ENCODE results near the gene KLHL40. TPM values are rescaled to one million over a fixed set of nuclear protein-coding genes. Genes with fewer than 3 reads are reported as not detected.

The KLHL40 gene
- total RNA-seq, 1 donor from 2014 or later = not detected

DNA sequence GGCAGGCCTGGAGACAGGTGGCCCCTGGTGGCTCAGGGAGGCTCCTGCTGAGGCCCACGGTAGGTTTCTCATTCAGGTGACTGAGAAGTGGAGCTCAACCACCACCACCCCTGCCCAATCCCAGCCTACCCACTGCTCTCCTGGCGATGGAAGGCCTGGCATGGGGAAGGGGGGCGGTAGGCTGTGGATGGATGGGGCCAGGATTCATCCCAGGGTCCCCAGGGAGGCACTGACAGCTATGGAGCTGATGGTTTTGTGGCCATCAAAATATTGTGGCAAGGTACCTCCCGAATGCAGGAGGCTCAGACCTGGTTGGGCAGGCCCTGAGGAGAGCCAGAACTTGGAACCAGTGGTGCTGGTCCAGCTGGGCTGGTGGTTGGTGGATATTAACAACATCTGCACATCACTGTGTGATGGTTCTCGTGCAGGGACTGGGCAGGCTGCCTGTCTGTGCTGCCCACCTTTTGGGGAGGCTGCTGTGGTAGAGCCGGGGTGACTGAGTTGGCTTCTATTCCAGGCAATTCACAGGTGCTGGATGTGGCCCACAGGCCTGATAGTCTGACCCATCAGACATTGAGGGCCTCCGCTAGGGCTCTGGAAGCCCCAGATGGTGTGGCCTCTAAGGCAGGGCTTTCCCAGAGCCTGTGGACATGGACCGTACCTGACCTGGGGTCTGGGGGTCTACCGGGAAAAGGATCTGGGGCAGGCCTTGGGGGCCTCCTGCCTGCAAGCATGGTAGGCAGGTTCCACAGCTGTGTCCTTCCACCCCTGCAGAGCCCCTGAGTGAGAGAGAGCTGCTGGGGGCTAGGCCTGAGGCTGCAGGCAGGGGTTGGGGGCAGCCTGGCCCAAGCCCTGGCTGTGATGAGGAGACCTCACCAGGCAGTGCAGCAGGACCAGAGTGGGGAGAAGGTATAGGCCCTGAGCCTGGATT lies 28.4 kb upstream of the KLHL40 start:
- DNase-seq (ENCODE audit: low read depth) = no peak

DNA sequence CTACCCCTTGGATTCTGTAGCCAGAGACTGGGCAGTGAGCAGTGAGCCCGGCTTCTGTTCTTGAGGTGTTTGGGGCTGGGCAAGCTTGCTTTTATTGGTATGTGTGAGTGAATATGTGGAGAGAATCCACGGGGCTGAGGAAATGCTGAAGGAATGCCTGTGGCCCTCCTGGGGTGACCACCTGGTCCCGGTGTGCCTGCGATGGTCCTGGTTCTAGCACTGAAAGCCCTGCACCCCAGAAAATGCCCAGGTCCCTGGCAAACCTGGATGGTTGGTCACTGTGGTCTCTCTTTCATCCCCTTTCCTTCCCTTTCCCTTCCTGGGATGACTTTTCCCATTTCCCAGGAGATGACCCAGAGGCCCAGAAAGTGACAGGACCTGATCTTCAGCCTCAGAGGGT lies 27.7 kb upstream of the KLHL40 start:
- no peak for DNase-seq (ENCODE audit: low read depth)

DNA sequence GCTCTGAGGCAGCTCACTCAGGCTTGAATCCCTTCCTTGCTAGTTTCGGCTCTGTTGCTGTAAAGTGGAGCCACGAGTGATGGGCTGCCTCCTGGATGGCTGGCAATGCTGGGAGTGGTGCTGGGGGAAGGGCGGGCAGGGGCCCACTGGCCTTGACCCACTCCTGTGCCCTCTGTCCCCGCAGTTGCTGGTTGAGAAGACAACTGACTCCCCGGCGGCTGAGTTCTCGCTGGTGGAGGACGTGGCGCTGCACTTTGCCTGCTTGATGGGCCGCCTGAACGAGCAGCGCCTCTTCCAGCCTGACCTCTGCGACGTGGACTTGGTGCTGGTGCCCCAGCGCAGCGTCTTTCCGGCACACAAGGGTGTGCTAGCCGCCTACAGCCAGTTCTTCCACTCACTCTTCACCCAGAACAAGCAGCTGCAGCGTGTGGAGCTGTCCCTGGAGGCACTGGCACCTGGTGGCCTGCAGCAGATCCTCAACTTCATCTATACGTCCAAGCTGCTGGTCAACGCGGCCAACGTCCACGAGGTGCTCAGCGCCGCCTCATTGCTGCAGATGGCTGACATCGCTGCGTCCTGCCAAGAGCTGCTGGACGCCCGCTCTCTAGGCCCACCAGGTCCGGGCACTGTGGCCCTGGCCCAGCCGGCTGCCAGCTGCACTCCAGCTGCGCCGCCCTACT lies 27.1 kb upstream of the KLHL40 start:
- no peak for DNase-seq (ENCODE audit: low read depth)

DNA sequence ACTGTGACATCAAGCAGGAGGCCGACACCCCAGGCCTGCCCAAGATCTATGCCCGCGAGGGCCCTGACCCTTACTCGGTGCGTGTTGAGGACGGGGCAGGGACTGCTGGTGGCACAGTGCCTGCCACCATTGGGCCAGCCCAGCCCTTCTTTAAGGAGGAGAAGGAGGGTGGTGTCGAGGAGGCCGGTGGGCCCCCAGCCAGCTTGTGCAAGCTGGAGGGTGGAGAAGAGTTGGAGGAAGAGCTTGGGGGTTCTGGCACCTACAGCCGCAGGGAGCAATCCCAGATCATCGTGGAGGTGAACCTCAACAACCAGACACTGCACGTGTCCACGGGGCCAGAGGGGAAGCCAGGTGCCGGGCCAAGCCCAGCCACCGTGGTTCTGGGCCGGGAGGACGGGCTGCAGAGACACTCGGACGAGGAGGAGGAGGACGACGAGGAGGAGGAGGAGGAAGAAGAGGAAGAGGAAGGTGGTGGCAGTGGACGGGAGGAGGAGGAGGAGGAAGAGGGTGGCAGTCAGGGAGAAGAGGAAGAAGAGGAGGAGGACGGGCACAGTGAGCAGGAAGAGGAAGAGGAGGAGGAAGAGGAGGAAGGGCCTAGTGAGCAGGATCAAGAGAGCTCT lies 26.5 kb upstream of the KLHL40 start:
- DNase-seq (ENCODE audit: low read depth) = no peak

DNA sequence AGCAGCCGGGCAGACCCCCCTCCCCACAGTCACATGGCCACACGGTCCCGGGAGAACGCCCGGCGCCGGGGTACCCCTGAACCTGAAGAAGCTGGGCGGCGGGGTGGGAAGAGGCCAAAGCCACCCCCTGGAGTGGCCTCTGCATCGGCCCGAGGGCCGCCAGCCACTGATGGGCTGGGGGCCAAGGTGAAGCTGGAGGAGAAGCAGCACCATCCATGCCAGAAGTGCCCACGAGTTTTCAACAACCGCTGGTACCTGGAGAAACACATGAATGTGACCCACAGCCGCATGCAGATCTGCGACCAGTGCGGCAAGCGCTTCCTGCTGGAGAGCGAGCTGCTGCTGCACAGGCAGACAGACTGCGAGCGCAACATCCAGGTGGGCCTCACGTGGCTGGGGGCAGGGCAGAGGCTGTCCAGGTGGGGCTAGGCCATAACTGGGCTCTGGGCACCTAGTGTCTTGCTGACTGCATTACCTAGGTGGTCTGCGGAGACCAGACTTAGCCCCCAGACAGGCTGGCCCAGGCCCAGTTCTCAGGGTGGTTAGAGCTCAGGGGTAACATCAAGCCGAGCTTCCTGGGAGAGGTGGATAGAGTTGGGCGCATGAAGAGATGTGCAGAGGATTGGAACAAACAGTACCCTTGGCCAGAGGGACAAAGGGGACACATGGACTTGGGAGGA lies 25.7 kb upstream of the KLHL40 start:
- no peak for DNase-seq (ENCODE audit: low read depth)

DNA sequence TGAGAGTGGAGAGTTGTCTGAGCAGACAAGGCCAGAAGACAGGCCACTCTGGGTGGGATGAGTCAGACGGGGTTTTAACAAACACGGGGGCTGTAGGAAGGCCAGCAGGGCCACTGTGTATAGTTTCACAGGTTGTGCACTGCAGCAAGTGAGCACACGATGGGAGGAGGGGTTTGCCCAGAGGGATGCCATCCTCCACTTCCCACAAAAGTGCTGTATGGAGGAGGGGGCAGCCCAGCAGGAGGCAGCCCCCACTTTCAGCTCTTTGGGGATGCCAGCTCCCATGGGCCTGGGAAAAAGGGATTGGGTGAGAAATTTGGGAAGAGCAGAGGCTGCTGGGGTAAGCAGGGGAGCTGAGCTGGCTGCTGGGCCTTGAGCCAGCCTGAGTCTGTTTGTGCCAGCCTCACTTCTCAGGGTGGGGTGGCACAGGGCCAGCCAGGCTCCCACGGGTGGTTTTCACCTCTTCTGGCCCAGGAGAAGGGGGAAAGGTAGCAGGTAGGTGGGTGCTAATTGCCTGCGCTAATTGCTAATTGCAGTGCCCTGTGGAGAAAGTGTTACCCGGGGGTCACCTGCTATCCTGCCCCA lies 25.1 kb upstream of the KLHL40 start:
- DNase-seq (ENCODE audit: low read depth) = no peak

DNA sequence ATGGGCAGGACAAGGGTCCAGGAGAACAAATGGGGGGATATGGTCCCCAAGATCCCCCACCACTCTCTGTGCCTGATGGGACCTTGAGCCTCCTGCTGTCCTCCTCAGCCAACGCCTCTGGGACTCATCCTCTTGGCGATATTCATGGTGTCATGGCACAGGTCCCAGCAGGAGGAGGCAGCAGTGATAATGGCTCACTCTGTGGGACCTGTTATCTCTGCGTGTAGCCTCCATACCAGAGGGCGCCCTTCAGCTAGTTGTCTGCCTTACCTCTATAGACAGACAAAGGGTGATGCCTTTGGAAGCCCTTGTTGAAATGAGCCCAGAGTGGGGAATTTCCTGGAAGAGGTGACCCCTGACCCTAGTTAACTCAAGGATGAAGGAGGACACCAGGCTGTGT lies 24.4 kb upstream of the KLHL40 start:
- no peak for DNase-seq (ENCODE audit: low read depth)

DNA sequence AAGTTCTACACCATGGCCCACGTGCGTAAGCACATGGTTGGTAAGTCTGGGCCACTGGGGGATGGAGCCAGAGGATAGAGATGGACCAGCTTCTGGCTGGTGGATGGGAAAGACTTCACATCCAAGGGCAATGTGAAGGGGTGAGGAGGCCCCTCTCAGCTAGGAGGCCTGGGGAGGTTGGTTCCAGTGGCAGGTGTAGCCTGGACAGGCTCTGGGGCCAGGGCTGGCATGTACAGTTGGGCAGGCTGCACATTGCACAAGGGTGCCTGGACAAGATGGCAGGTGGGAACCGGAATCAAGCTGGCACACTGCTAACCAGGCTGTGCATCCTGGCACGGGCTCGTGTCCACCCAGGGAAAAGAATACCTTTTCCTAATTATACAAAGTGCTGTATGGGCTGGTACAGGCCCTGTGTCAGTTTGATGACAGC lies 23.7 kb upstream of the KLHL40 start:
- DNase-seq (ENCODE audit: low read depth) = no peak

DNA sequence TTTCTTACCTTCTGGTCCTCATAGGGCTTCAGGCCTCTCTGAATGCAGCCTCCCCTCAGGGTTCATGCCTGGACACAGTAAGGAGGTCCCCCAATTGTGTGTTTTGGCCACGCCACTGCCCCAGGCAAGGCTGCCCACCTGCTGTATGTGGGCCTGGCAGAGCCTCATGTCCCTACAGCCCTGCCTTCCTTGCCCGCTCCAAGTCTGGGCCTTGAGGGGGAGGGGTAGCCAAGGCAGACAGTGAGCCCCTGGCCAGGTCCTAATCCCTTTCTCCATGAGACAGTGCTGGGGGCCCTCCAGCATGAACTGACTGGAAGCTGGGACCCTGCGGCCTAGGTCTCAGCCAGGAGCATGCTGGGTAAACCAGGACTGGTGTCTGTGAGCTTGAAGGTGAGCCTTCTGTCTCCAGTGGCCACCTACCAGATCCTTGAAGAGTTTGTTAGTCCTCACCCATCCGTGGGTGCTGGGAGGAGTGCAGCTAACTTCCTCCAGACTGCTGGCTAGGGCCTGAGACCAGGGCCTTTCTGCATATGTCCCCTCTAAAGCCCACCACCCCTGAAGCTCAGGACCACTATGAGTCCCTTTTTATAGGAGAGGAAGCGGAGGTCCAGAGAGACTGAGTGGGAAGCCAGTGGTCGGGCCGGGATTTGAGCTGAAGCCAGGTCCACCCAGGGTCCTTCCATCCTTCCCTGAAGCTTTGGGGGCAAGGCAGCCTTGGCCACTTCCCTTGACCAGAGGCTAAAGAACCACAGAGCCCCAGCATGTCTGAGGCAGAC lies 23.1 kb upstream of the KLHL40 start:
- DNase-seq (ENCODE audit: low read depth) = no peak

DNA sequence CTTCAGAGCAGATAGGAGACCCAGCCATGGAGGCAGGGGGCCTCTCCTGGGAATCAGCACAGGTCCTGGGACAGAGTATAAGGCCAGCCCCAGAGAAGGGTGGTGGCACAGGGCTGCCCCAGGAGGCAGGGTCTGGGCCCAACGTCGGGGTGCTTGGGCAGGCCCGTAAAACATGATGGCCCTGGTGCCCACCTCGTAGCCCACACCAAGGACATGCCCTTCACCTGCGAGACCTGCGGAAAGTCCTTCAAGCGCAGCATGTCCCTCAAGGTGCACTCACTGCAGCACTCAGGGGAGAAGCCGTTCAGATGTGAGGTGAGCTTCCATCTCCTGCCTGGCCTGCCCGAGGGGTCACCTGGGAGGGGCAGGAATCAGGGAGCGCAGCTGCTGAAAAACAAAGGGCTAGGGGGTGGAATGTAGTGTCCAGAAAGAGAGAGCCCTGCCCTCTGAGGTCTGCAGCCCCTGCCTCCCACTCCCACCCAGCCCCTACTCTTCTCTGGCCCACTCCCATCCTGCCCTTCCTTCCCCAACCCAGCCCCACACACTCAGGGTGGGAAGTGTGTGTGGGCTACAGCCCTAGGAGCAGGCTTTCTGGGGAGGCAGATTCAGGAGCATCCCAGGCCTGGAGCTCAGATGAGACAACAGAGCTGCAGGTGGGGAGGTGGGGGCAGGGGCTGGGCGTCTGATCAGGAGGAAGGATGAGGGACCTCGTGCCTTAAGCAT lies 22.4 kb upstream of the KLHL40 start:
- DNase-seq (ENCODE audit: low read depth) = no peak

DNA sequence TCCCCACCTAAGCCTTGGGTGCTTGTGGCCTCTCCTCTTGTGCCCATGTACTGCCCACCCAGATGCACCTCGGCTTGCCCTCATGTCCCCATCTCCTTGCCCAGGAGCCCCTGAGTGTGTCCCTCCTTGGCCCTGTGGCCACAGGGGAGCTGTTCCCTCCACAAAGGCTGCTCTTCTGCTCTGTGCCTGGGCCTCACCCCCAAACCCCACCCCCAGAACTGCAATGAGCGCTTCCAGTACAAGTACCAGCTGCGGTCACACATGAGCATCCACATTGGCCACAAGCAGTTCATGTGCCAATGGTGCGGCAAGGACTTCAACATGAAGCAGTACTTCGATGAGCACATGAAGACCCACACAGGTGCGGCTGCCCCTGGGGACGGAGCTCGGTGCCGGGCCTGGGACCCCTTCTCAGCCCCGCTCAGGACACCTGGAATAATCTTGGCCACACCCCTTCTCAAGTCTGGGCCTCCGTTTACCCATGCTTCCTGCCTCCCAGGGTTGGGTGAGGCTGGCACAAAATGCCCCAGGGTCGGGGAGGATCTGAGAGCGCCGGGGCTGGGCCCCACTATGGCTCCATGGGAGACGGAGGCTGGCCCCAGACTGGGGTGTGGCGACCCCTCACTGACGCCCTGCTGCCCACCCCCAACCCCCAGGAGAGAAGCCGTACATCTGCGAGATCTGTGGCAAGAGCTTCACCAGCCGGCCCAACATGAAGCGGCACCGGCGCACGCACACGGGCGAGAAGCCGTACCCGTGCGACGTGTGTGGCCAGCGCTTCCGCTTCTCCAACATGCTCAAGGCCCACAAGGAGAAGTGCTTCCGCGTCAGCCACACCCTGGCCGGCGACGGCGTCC lies 21.5 kb upstream of the KLHL40 start:
- no peak for DNase-seq (ENCODE audit: low read depth)

DNA sequence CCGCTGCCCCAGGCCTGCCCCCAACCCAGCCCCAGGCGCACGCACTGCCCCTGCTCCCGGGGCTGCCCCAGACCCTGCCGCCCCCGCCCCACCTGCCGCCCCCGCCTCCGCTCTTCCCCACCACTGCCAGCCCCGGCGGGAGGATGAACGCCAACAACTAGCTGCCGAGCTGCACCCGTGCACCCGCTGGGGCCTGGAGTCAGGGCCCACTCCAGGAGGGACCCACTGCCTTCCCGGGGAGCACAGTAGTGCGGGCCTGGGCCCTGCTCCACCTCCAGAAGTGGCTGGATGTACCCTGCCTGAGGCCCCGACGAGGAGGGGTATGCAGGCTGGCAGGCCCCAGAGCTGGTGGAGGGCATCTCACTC lies 20.9 kb upstream of the KLHL40 start:
- no peak for DNase-seq (ENCODE audit: low read depth)

DNA sequence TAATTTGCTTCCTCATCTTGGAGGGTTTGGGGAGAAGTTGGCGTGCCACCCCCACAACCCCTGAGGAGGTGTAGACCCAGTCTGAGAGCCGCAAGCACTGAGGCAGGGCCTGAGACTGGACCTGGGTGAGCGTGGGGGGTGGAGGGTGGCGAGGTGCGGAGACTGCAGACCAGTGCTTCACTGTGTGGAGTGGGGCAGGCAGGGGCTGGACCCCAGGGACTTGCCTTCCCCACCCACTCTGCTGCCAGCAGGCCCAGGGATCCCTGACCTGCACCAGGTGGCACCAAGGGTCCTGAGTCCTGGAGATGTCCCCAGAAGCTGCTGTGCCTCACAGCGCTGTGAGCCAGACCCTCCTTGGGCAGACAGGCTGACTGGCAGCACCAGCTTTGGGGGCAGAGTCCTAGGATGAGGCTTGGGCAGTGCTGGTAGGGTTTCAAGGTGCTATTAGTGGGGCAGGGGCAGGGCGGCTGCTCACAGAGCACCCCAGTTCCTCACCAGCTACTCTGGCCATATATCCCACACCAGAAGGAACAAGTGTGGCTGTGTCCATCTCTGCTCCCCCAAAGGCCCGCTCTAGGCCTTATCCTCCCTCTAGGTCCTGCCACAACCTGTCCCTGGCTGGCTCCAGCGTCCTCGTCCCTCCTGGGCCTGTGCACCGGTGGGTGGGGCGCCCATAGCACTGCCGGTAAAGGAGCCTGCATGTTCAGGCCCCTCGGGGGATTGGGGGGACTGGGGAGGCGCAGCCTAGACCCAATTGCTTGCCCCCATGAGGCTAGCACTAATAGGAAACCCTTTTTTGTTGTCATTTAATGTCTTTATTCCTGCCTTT lies 20.1 kb upstream of the KLHL40 start:
- DNase-seq (ENCODE audit: low read depth) = no peak

DNA sequence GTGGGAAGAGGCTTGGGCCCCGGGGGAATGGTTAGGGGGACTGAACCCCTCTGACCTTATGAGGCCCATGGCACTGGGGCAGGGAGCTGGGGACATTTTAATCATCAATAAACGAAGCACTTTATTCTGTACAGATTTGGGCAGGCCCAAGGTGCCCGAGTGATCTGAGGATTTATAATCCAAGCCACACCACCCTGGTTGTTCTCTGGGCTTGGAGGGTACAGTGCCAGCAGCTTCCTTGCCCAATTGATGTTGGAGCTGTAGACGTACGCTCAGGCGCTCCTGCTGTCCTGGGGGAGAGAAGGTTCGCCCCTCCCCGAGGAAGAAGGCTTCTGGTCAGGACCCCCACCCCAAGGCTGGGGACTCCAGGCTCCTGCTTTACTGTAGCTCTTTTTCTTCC lies 19.3 kb upstream of the KLHL40 start:
- no peak for DNase-seq (ENCODE audit: low read depth)

DNA sequence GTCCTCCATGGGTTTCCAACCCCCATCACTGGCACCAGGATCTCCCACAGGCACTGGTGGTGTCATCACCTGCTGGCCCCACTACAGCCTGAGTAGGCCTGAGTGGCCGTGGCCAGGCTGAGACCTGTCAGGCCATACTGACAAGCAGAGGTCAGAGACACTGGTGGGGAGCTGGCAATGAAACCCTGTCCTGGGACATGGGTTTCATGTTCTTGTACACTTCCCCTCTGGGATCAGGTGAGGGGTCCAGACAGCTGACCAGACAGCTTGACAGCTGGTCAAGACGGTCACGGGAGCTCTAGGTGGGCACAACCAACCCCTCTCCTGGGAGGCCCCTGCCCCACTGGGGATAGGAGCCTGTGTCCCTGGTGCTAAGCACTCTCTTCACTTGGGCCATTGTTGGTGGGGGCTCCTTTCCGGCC lies 18.7 kb upstream of the KLHL40 start:
- DNase-seq (ENCODE audit: low read depth) = no peak

DNA sequence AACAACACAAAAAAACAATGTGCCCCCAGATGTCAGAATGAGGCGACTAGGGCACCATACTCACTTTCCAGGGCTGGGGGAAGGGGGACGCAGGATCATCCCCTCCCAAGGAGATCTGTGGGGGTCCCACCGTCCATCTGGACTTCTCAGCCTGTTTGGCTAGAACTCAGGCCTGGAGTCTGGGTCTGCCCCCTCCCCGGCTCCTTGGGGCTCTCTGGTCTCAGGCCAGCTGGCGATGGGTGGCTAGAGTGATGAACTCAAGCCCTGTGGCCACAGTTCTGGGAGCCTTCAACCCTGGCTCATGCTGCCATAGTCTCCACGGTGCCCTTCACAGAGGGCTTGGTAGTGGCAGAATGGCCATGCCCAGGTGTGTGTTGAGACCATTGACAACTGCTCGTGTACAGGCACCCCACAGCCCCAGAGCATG lies 18.2 kb upstream of the KLHL40 start:
- DNase-seq (ENCODE audit: low read depth) = no peak

DNA sequence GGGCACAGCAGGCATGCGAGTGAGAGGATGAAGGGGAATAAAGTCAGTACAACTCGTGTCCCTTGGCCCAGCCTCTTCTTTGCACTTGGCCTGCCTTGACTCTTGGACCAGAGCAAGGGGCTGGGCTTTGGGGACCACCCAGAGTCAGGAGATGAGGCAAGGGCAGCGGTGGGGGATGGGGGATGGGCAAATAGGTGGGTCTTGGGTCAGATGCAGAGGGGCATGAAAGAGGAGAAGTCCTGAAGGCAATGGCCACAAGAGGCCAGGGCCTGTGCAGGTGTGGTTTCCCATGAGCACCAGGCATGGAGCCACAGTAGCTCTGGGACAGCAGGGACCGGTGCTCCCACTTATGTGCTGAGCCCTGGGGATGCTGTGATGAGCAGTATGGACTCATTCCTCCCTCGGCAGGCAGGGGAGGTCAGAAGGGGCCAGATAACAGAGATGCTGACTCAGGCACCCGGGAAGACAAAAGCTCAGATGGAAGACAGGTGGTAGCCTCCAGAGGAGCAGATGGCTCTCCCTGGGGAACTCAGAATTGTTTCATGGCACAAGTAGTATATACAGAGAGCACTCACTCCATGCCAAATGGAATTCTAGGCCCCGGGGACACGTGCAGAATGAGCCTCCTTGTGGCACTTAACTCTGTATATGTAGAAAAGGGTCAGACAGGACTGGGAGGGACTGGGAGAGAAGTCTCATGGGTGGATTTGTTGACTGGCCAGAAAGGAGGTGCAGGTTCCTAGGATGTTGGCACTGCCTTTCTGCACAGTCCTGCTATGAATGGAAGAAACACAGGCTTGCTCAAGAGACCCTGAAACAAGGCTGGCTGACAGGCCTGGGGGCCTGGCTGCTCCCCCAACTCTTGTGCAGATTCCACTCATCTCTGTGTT lies 17.6 kb upstream of the KLHL40 start:
- no peak for DNase-seq (ENCODE audit: low read depth)

DNA sequence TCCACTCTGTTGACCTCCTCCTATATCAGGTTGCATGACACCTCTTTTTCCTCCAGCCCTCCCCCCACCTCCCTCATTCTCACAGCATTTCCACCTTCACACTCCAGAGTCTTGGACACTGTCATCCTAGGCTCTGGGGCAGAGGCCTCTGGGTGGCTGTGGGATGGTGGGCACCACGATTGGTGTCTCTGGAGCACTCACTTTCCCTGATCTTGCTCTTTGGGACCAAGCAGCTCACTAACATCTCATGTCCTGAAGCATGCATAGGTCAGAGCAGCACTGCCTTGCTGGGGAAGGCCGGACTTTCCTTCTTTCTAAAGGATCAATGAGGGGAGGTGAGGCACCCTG lies 16.9 kb upstream of the KLHL40 start:
- no peak for DNase-seq (ENCODE audit: low read depth)

Data from renal cortical epithelial cell (primary cell).